T-helper 2 cell treated with Interferon-gamma antibody and Interleukin-4, amounts not matched to agents 5 μg/mL and 100 μg/mL, for 36 hours (primary cell): ENCODE measurements around the gene MRPS23.
"Not testable (repeated sequence)": the region's sequence is repeated elsewhere in the genome, so short reads cannot be mapped to it uniquely, and the experiment has no call there.

Experiments
- DNase-seq: peaks from one replicate; pipeline ENCODE4 v3.0.0; 2021; ENCODE audit warnings: low spot score
- H3K27ac Mint-ChIP-seq: one replicate; pipeline ENCODE4 v1.8.0; 2021; ENCODE audit warnings: mild to moderate bottlenecking, mixed read lengths
- H3K27me3 Mint-ChIP-seq: one replicate; pipeline ENCODE4 v1.8.0; 2021; ENCODE audit warnings: low read depth, mixed read lengths
- H3K36me3 Mint-ChIP-seq: one replicate; pipeline ENCODE4 v1.8.0; 2021; ENCODE audit warnings: low read depth, mixed read lengths
- H3K4me1 Mint-ChIP-seq: one replicate; pipeline ENCODE4 v1.8.0; 2021; ENCODE audit warnings: low read depth, mixed read lengths
- H3K4me3 Mint-ChIP-seq: one replicate; pipeline ENCODE4 v1.8.0; 2022; ENCODE audit warnings: mild to moderate bottlenecking, moderate library complexity, mixed read lengths
- H3K9me3 Mint-ChIP-seq: one replicate; pipeline ENCODE4 v1.8.0; 2021; ENCODE audit warnings: mixed read lengths

The MRPS23 gene

DNA sequence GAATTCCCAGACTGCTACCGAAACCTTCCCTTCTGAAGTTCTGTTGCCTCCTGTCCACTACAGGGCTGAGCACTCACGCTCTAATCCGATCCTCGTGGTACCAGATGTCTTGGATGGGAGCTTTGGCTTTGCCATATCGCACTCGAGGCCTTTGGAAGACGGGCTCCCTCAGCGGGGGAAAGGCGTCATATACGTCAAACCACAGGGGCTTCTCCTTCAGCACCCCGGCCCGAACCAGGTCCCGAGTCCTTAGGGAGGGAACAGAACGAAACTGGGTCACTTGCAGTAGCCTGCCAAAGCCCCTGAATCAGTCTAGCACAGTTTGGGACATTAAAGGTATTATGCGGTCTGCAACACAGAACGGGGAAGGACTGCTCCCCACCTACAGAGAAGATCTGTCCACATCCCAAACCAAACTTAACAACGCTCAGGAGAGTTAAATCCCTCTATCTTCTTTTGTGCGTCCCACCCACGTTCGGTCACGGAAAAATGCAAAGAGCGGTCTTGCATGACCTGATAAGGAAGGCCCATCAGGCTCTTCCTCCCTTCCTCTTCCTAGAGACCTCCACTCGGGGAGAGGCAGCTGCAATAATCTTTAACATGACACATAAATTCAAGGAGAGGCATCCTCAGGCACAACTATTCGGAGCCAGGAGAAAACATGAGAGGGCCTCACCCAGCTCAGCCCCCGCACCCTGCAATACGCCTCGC, 526 bp downstream of the MRPS23 start:
- Mint-ChIP-seq H3K4me3 (peak overlapping the region; percentile 95), H3K36me3 (peaks cover 26% of the 10 kb centered on the region), H3K4me1 (peaks cover 28% of the 10 kb centered on the region), H3K27me3 (no peaks in the 10 kb centered on the region), H3K27ac (peak overlapping the region; percentile 98), H3K9me3 (no peaks in the 10 kb centered on the region)
- no peak for DNase-seq

DNA sequence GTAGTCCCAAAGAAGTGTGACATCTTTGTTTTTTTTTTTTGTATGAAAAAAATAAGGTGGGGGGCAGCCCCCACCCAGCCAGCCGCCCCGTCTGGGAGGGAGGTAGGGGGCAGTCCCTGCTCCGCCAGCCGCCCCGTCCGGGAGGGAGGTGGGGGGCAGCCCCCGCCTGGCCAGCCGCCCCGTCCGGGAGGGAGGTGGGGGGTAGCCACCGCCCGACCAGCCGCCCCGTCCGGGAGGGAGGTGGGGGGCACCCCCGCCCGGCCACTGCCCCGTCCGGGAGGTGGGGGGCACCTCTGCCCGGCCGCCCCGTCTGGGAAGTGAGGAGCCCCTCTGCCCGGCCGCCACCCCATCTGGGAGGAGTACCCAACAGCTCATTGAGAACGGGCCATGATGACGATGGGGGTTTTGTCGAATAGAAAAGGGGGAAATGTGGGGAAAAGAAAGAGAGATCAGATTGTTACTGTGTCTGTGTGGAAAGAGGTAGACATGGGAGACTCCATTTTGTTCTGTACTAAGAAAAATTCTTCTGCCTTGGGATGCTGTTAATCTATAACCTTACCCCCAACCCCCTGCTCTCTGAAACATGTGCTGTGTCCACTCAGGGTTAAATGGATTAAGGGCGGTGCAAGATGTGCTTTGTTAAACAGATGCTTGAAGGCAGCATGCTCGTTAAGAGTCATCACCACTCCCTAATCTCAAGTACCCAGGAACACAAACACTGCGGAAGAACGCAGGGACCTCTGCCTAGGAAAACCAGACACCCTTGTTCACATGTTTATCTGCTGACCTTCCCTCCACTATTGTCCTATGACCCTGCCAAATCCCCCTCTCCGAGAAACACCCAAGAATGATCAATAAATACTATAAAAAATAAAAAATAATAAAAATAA, 3.5 kb downstream of the MRPS23 start:
- not testable (repeated sequence) for H3K27ac Mint-ChIP-seq, H3K4me3 Mint-ChIP-seq, H3K9me3 Mint-ChIP-seq, DNase-seq, H3K27me3 Mint-ChIP-seq
- H3K36me3 Mint-ChIP-seq, result peaks cover 34% of the 10 kb centered on the region
- H3K4me1 Mint-ChIP-seq, result peaks cover 25% of the 10 kb centered on the region

DNA sequence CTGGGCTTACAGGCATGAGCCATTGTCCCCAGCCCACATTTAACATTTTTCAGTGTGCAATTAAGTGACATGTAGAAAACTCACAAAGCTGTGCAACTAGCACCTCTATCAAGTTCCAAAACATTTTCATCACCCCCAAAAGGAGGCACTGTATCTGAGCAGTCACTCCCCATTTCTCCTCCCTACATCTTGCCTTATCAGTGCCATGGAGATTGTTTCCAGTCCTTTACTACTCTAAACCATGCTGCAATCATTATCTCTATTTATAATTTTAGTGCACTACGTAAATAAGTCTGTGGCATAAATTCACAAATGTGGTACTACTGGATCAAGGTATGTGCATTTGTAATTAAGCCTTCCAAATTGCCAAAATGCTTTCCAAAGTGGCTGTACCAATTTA, 7.6 kb downstream of the MRPS23 start:
- Mint-ChIP-seq H3K4me3 (no peak overlapping the region), H3K27ac (no peak overlapping the region), H3K4me1 (peaks cover 4% of the 10 kb centered on the region), H3K9me3 (no peaks in the 10 kb centered on the region), H3K27me3 (no peaks in the 10 kb centered on the region), H3K36me3 (peaks cover 34% of the 10 kb centered on the region)
- DNase-seq, result no peak

DNA sequence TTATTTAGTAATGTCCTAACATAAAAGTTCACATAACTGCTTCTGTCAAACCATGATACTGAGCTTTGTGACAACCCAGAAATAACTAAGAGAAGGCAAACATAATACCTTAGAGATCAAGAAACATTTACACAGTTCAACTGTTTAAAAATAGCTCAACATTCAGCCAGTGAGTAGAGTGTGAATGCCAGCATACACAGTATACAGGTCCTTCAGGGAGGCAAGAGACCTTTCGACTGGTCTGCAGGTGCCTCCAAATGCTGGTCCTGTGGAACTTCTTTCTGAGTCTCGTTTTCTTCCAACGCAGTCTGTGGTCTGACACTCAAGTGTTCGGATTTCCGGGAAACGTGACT, 10.3 kb downstream of the MRPS23 start:
- DNase-seq, result no peak
- Mint-ChIP-seq H3K4me1 (peaks cover 7% of the 10 kb centered on the region), H3K27me3 (no peaks in the 10 kb centered on the region), H3K27ac (no peak overlapping the region), H3K36me3 (peaks cover 27% of the 10 kb centered on the region), H3K4me3 (no peak overlapping the region), H3K9me3 (no peaks in the 10 kb centered on the region)

DNA sequence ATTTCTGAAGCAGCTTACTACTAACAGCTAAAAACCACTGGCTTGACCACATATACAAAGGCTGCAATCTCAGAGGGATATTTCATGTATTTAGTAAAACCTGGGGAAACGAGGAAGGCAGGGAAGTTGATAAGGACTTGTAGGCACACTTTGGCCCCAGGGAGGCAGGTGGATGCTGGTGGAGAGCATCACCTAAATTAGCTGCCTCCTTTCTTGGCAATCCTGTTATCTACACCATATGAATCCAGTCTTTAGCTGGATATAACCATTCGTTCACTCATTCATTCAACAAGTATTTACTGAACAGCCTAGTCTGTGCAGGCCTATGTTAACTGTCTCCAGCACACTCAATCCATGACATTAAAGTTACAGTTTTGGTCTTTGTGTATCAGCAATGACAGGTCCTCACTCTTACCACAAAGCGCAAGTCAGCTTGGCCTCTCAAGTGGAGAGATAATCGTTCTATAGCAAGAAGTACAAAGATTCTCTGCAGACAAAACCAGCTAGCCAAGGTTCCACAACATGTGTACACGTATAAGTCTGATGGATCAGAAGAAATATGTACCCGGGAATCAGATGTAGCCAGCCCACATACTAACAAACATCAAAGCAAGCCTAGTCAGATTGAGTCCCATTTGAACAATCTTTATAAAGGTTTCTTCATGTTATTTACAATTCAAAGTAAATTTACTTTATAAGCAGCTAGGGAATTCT, 10.8 kb downstream of the MRPS23 start:
- H3K27me3 Mint-ChIP-seq, result no peaks in the 10 kb centered on the region
- H3K36me3 Mint-ChIP-seq, result peaks cover 27% of the 10 kb centered on the region
- H3K27ac Mint-ChIP-seq, result no peak overlapping the region
- H3K9me3 Mint-ChIP-seq, result no peaks in the 10 kb centered on the region
- no peak for DNase-seq
- peaks cover 11% of the 10 kb centered on the region for H3K4me1 Mint-ChIP-seq
- no peak overlapping the region for H3K4me3 Mint-ChIP-seq

DNA sequence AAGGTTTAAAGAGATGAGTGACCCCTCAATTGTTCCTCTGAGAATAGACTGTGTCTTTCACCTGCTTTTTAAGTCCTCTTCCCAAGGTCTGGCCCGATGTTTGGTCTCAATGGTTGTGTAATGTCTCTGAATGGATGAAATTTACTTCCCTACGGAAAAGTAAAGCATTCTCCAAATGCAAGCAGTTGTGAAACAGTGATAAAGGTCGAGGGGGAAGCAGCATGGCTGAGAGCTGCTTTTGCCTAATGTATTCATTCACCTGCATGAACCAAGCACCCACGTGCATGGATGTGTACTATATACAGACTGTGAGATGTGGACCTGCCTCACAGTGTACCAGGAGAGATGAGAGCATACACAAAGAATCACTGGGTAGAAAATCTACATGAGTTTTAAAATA, 11.4 kb downstream of the MRPS23 start:
- Mint-ChIP-seq H3K27ac (no peak overlapping the region), H3K27me3 (no peaks in the 10 kb centered on the region), H3K4me1 (peaks cover 11% of the 10 kb centered on the region), H3K4me3 (no peak overlapping the region), H3K36me3 (peaks cover 26% of the 10 kb centered on the region), H3K9me3 (no peaks in the 10 kb centered on the region)
- DNase-seq, result no peak

DNA sequence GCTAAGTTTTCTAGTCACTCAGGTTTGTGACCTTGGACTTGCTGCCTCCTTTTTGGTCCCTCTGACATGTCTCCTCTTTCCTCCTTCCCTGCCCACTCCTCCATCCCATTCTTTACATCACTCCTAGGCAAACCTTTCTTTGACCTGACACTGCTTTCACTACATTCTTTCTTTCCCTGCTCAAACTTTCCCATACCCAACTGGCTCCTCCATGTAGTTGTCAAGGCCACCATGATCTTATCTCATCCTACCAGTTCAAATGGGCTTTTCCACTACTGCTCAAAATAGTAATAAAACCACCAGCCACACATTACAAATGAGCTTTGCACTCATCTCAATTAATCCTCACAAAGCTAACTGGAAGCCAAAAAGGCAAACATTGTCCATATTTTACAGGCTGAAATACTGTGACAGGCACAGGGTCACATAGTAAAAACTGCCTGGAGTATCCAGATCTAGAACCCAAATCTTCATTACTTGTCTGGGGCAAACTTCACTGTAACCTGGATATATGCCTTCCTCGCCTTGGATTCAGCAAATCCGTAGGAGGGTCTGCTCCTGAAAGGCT, 14.4 kb downstream of the MRPS23 start:
- Mint-ChIP-seq H3K36me3 (peaks cover 15% of the 10 kb centered on the region), H3K4me1 (peaks cover 11% of the 10 kb centered on the region), H3K27ac (no peak overlapping the region), H3K4me3 (no peak overlapping the region), H3K9me3 (no peaks in the 10 kb centered on the region), H3K27me3 (no peaks in the 10 kb centered on the region)
- DNase-seq, result no peak

DNA sequence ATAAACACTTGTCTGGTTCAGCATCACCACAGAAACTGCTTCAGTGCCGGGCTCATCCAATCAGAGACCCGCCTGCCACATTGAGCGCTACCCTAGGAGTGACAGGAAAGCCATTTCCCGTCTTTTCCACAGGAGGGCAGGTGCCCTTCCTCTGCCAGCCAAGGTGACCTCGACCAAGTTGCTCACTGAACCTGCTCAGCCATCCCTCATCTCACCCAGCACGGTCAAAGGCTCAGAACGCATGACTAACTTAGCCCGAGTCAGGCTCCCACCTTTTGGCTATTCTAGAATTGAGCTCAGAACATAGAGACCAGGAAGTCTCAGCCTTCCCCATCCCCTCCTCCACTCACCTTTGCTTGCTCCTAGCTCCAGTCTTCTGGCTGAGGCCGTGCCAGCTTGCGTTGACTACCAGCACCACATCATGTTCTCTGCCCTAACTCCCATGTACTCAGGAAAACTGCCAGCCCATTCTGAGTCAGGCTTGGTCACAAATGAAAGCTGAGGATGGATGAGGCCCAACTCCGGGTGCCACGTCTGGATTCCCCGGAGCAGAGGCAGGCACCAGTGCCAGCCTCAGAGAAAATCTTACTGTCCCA, 15.6 kb downstream of the MRPS23 start:
- no peaks in the 10 kb centered on the region for H3K27me3 Mint-ChIP-seq
- DNase-seq, result no peak
- H3K36me3 Mint-ChIP-seq, result peaks cover 12% of the 10 kb centered on the region
- H3K4me3 Mint-ChIP-seq, result no peak overlapping the region
- H3K27ac Mint-ChIP-seq, result no peak overlapping the region
- H3K9me3 Mint-ChIP-seq, result no peaks in the 10 kb centered on the region
- peaks cover 11% of the 10 kb centered on the region for H3K4me1 Mint-ChIP-seq

DNA sequence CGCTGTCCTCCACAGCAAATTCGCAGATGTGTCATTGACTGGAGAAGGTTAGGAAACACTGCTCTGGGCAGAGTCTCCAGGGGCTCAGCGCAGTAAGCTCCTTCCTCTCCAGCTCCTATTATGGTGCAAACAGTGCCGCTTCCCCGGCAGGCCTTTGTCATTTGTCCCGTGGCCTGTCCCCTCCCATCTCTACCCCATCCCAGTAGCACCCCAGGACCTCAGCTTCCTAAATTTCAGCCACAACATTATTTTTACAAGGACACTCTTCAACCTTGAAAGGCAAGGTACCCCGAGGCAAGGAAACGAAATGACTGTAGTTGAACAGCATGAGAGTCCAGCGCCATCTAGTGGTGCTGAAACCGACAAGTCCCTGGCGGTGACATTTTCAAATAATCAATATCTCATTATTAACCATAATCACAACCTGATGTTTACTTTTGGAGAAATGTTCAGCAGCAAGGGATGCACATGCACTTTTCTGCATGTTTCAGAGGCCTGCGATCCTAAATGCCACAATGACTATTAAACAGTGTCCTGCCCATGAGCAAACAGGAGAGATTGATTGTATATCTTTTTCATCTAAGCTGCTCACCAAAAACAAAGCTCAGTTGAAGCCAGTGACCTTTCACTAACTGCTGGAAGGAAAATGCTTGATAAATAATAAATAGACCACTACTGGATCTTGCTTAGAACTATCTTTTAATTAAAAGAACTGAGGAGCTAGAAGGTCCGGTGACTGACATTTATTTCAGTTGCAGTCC, 16.5 kb downstream of the MRPS23 start:
- Mint-ChIP-seq H3K27ac (no peak overlapping the region), H3K27me3 (no peaks in the 10 kb centered on the region), H3K36me3 (peaks cover 5% of the 10 kb centered on the region), H3K4me1 (peaks cover 11% of the 10 kb centered on the region), H3K4me3 (no peak overlapping the region), H3K9me3 (no peaks in the 10 kb centered on the region)
- DNase-seq, result peak; percentile 49

DNA sequence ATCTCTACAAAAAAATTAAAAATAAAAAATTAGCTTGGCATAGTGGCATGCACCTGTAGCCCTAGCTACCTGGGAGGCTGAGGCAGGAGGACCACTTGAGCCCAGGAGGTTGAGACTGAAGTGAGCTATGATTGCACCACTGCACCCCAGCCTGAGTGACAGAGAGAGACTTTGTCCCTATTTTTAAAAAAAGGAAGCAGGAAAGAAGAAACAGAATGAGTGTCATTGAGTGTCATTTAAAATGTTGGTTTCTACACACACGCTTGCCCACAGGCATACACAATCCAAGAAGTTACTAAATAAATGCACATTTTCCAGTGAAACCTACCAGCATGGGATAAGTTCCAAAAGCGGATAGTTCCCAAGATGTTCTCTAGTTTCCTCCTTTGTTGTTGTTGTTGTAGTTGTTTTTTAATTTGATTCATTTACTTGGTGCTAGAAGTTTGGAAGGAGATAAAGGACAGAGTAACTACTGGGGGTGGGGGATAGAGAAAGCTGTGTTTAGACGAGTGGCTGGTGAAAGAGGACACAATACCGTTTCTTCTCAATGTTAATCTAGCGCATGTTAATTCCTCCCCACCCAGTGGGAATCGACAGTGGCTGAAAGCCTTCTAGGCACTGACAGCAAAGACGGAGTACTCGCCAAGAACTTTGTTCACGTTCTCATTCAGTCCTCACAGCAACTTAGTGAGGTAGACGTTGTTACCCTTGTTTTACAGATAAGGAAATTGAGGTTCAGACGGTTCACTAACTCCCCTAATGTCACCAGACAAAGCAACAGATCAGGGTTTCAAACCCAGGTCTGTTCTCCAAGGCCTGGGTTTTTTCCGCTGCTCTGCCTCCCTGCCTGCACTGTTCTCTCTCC, 17.3 kb downstream of the MRPS23 start:
- H3K27me3 Mint-ChIP-seq, result no peaks in the 10 kb centered on the region
- peaks cover 4% of the 10 kb centered on the region for H3K36me3 Mint-ChIP-seq
- peaks cover 11% of the 10 kb centered on the region for H3K4me1 Mint-ChIP-seq
- H3K27ac Mint-ChIP-seq, result no peak overlapping the region
- DNase-seq, result no peak
- no peak overlapping the region for H3K4me3 Mint-ChIP-seq
- no peaks in the 10 kb centered on the region for H3K9me3 Mint-ChIP-seq

DNA sequence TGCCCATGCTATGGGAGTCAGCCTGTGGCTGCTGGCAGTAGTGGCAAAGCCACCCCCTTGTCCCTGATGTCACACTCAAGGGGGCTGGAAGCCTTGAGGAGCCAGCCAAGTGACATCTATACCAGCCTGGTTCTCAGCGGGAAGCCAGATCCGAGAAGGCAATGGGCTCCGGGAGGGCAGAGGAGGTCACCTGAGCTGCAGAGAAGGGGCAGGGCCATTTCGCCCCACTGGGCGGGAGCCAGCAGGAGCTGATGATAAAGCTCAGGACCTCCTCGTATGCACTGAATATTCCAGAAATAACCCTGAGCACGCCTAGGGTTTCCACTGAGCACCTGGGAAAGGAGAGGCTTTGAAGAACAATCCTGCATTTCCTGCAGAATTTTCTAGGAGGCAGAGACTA, 19.0 kb downstream of the MRPS23 start:
- no peak for DNase-seq
- Mint-ChIP-seq H3K36me3 (no peaks in the 10 kb centered on the region), H3K27me3 (no peaks in the 10 kb centered on the region), H3K9me3 (no peaks in the 10 kb centered on the region), H3K27ac (no peak overlapping the region), H3K4me3 (no peak overlapping the region), H3K4me1 (peaks cover 11% of the 10 kb centered on the region)

DNA sequence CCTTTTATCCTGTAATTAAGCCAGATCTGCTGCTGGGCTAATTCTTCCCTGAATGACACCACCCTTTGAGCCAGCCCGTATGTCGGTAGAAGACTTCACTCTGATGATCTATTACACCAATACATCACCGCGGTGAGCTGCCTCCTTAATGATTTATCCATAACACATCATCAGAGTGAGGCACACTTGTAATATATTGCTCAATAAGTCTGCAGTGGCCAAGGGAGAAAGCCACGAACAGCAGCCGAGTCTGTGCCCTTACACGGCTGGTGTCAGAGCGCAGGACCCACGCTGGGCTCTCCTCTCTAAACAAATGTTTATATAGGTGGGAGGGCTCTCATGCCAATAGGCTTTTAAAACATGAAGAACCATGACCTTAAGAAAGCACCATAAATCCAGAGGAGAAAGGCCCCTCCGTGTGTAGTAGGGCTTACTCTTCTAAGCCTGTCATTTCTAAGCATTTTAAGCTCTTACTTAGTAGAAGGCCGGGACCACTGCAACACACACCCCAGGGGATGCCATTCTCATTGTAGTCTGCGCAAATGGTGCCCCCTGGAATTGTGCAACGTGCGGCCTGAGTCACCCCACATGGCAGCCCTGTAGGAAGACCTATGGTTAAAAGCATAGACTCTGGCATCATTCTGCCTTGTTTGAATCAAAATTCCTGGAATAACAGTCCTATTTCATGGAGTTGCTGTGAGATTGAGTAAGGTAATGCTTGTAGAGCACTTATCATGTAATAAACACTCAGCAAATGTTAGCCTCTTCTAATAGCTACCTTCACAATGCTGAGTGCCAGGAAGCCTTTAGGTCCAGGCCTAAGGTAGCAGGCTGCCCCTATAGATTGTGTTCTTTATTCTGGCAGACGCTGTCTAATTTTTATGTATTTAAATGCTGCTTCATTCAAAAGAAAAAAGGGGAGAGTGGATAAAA, 26.1 kb downstream of the MRPS23 start:
- no peaks in the 10 kb centered on the region for H3K4me1 Mint-ChIP-seq
- DNase-seq, result no peak
- no peaks in the 10 kb centered on the region for H3K36me3 Mint-ChIP-seq
- H3K4me3 Mint-ChIP-seq, result no peak overlapping the region
- peaks cover 3% of the 10 kb centered on the region for H3K27me3 Mint-ChIP-seq
- H3K9me3 Mint-ChIP-seq, result no peaks in the 10 kb centered on the region
- no peak overlapping the region for H3K27ac Mint-ChIP-seq
